AG20443 (cell line): ENCODE measurements around the gene ZNF362.

ENCODE experiments used
- DNase-seq: peaks from one replicate; pipeline ENCODE4 v3.0.0; 2012; ENCODE audit warnings: low spot score, mixed read lengths

Gene ZNF362

GRCh38 chr1:33346927-33347649 lies 90.8 kb downstream of the ZNF362 start:
- DNase-seq, result peak; percentile 59

- DNase-seq, result no peak
Observed at GRCh38 chr1:33347650-33347992, 91.3 kb downstream of the ZNF362 start.

DNA sequence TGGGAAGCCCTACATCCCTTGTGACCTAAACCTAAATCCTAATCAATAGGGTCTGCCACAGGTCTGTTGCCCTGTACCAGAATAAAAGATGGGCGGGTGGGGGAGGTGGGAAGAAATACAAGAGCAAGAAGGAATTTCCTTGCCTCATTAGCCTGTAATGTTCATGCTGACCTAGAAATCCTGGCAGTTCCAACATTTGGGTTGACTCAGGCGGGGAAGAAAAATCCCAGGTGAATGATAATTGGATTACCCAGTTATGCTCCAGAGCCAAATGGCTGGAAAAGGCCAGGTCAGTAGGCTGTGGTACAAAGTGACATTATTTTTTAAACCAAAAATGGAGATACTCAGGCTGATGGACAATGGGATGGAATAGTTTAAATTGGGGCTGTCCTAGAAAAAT lies 91.9 kb downstream of the ZNF362 start:
- peak; percentile 25 for DNase-seq

GRCh38 chr1:33348676-33349080 lies 92.4 kb downstream of the ZNF362 start:
- DNase-seq, result no peak

- peak; percentile 55 for DNase-seq
Observed at GRCh38 chr1:33349081-33349759, 92.9 kb downstream of the ZNF362 start.

DNA sequence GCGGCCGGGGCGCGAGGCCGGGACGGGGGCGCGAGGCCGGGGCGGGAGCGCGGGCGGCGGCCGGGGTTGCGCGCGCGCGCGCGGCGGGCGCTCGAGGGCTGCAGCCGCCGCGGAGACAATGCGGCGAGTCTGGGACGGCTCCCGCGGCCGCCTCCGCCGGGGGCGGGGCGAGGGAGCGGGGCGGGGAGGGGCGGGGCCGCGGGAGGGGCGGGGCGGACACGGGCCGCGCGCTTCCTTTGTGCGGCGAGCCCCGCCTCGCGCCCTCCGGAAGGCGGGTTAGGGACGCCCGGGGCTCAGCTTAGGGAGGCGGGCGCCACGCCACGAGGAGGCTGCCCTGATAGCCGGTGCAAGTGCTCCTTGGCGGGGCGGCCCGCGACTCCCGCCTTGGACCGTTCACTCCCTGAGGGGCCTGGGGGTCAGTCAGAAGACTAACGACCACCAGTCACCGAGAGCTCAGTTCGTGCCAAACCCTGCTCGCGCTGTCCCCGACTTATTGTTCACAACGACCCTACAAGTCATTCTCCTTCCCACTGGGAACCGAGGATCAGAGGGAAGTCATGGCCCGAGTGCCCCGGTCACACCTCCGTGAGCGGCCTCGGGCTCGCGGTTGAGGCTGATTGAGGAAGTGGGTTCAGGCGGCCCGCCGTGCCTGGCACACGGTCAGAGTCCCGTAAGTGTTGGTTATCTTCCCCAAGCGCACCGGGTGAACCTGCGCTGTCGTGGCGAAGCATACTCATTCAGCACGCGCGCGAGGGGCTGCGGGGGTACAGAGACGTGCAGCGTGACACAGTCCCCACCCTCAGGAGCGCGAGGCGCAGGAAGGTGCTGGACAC lies 93.7 kb downstream of the ZNF362 start:
- peak; percentile 97 for DNase-seq
